HK-2 (cell line): ENCODE results near the gene CHN2.

Source experiments
- DNase-seq: peaks from one replicate; pipeline ENCODE4 v3.0.0-alpha.2; 2018; ENCODE audit not compliant: unreplicated experiment

Gene CHN2

GRCh38 chr7:29224726-29225125 lies 30.2 kb downstream of the CHN2 start:
- DNase-seq: no peak

DNA sequence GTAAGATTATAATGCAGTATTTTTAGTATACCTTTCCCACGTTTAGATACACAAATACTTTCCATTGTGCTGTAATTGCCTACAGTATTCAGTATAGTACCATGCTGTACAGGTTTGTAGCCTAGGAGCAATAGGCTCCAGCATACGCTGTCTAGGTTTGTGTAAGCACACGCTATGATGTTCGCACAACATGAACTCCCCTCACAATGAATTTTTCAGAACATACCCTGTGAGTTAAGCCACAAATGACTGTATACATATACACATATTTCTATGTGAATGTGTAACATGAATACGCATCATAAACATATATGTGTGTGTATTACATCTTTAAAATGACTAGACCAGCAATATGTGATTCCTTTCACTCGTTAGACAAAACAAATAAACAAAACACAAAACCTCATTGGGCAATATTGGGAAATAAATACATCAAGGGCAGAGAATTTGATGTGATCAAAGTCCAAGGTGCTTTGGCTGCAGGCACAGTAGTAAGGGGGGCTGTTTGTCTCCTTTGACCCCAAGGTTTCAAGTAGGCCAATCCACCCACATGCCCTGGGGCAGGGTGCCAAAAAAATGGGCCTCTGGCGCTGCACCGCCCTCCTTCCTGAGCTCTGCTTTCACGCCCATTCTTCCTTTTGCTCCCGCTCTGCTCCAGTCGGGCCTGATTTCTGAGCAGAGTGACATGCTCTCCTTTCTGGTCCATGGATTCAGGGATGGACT lies 33.9 kb downstream of the CHN2 start:
- no peak for DNase-seq

- no peak for DNase-seq
These were observed 34.5 kb downstream of the CHN2 start for GRCh38 chr7:29229066-29229465.

DNA sequence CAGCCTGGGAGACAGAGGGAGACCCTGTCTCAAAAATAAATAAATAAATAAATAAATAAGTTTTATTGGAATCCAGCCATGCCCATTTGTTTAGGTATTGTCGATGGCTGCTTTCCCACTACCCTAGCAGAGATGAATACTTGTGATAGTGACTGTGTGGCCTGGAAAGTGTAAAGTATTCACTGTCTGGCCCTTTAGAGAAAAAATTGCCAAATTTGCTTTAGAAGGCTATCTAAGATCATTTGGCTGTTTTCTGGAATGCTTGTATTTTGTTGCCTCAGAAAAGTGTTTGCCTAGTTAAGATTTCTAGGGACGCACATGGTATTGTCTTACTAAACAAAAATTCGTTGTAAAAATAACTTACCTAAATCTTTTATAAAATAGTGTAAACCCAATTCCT lies 35.4 kb downstream of the CHN2 start:
- DNase-seq: no peak

- no peak for DNase-seq
These were observed 36.3 kb downstream of the CHN2 start for GRCh38 chr7:29230871-29231345.

- no peak for DNase-seq
These were observed 37.2 kb downstream of the CHN2 start for GRCh38 chr7:29231671-29232232.

GRCh38 chr7:29234438-29234837 lies 39.9 kb downstream of the CHN2 start:
- DNase-seq: no peak

- no peak for DNase-seq
These were observed 41.6 kb downstream of the CHN2 start for GRCh38 chr7:29236071-29236580.

DNA sequence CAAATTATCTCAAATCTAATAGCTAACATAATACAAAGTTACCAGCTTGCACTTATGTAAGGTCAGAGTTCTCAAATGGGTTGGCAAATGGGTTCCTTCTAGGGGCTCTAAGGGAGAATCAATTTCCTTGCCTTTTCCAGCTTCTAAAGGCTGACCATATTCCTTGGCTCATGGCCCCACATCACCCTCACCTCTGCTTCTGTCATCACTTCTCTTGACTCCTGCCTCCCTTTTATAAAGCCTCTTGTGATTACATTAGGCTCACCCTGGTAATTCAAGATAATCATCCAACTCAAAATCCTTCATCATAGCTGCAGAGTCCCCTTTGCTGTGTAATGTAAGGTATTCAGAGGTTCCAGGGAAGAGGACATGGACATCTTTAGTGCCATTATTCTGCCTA lies 42.1 kb downstream of the CHN2 start:
- no peak for DNase-seq

DNA sequence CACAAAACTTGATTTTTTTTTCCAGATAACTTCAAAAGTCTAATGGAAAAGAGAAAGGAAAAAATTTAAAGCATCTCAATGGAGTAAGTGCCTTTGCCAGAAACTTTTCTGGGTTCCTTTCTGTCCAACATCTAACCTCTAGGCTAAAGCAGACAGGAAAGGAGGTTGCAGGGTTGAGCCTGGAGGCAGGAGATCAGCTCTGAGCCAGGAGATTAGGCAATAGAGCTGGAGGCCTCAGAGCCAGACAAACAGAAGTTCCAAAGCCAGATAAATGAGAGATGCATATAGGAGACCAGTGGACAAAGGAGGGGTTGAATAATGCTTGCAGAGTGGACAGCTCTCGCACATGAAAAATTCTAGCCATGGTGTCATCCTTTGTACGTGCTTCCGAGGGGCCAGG lies 42.9 kb downstream of the CHN2 start:
- DNase-seq: no peak

DNA sequence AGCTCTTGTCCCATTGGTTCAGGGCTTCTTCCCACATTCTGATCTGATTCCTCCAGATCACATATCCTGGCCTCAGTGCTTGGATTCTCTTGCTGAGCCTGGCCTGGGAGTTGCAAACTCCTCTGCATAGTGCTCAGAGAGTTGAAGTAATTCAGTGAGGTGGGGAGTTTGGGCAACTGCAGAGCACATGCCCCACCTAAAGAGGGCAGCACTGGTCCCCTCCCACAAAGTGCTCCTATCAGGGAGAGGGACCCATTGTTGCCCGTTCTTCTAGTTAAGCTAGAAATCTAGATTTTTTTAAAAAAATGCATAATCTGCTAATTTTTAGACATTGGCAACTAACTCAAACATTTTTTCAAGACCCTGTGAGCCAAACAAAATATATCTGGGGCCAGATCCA lies 45.1 kb downstream of the CHN2 start:
- DNase-seq: no peak

GRCh38 chr7:29242265-29242664 lies 47.7 kb downstream of the CHN2 start:
- no peak for DNase-seq

- no peak for DNase-seq
These were observed 49.5 kb downstream of the CHN2 start for GRCh38 chr7:29243910-29244655.

GRCh38 chr7:29247224-29247962 lies 52.8 kb downstream of the CHN2 start:
- DNase-seq: no peak

DNA sequence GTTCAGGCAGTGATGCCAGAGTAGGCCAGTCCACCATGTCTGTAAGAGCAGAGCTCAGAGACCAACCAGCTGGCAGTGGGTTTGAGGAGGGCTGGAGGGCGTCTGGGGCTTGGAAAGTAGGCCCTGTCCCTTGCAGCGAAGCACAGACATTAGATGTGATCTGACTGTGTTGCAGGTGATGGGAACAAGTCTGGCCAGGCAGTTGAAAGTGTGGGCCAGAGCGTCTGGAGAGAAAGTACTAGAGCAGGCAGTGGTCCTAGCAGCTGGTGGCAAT lies 53.3 kb downstream of the CHN2 start:
- DNase-seq: no peak

DNA sequence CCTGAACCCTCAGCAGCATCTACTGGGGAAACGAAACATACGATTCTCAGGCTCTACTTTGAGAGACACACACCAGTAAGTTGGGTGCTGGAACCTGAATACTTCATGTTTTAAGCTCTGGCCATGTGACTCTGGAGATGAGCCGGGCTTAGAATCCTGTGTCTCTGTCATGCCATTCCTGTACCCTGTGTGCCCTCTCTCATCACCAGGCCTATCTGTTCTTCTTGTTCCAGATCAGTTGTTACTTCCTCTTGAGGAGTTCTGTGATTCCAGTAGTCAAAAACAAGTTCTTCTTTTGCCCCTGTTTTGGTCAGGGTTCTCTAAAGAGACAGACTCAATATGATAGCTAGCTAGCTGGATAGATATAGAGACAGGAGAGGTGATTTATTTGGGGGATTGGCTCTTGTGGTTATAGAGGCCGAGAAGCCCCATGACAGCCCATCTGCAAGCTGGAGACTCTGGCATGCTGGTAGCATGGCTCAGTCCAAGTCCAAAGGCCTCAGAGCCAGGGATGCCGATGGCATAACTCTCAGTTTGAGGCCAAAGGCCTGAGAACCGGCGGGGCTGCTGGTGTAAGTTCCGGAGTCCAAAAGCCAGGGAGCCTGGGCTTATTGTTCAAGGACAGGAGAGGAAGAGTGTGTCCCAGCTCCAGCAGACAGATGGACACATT lies 54.3 kb downstream of the CHN2 start:
- DNase-seq: no peak

GRCh38 chr7:29249383-29249750 lies 54.8 kb downstream of the CHN2 start:
- no peak for DNase-seq

GRCh38 chr7:29249860-29250259 lies 55.3 kb downstream of the CHN2 start:
- DNase-seq: no peak

DNA sequence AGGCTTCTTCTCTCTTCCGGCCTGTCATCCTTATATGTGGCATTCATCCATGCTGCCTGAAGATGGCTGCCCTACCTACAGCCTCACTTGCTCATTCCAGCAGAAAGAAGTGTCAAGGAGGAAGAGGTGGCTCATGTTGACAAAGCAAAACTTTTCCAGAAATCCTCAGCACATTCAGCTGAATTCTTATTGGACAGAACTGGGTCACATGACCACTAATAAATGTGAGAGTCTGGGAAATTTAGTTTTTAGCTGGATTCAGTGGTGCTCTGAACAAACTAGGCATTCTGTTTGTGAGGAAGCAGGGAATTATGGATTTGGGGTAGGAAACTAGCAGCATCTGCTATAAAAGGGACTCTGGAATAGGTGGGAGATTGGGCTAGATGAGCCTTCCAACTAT lies 58.6 kb downstream of the CHN2 start:
- DNase-seq: no peak

GRCh38 chr7:29254591-29254990 lies 60.0 kb downstream of the CHN2 start:
- DNase-seq: no peak

GRCh38 chr7:29255199-29255878 lies 60.8 kb downstream of the CHN2 start:
- no peak for DNase-seq
